Stimulated activated CD4-positive, alpha-beta T cell treated with anti-CD3 and anti-CD28 coated beads, Interleukin-1b, Interleukin-23, amount 100 ng/mL, for 48 hours (primary cell): ENCODE measurements around the gene BCL6.

Source experiments
- DNase-seq: peaks from one replicate; pipeline ENCODE4 v3.0.0-alpha.2; 2020

BCL6 gene

GRCh38 chr3:187745201-187746058 lies at the start of gene BCL6:
Gene BCL6, minus strand, starts transcription at chr3:187745468. Its CDS starts 11,775 bp downstream, at chr3:187733693.
- peak; percentile 89 for DNase-seq

GRCh38 chr3:187794731-187795130 lies 49.5 kb upstream of the BCL6 start:
- DNase-seq: no peak

- no peak for DNase-seq
These were observed 48.4 kb upstream of the BCL6 start for GRCh38 chr3:187793618-187794017.

- DNase-seq: no peak
These were observed 47.3 kb upstream of the BCL6 start for GRCh38 chr3:187792521-187792920.

GRCh38 chr3:187789872-187790271 lies 44.6 kb upstream of the BCL6 start:
- DNase-seq: no peak

GRCh38 chr3:187788984-187789857 lies 44.0 kb upstream of the BCL6 start:
- DNase-seq: no peak

GRCh38 chr3:187783098-187783497 lies 37.8 kb upstream of the BCL6 start:
- DNase-seq: no peak

- DNase-seq: no peak
These were observed 36.7 kb upstream of the BCL6 start for GRCh38 chr3:187782006-187782405.

GRCh38 chr3:187781001-187781400 lies 35.7 kb upstream of the BCL6 start:
- no peak for DNase-seq

GRCh38 chr3:187778726-187779125 lies 33.5 kb upstream of the BCL6 start:
- no peak for DNase-seq

- peak; percentile 51 for DNase-seq
These were observed 32.2 kb upstream of the BCL6 start for GRCh38 chr3:187777331-187777941.

- DNase-seq: no peak
These were observed 30.3 kb upstream of the BCL6 start for GRCh38 chr3:187775549-187775948.

GRCh38 chr3:187774185-187774789 lies 29.0 kb upstream of the BCL6 start:
- no peak for DNase-seq

- no peak for DNase-seq
These were observed 28.2 kb upstream of the BCL6 start for GRCh38 chr3:187773233-187774184.

GRCh38 chr3:187770224-187770623 lies 25.0 kb upstream of the BCL6 start:
- peak; percentile 54 for DNase-seq

- no peak for DNase-seq
These were observed 24.5 kb upstream of the BCL6 start for GRCh38 chr3:187769771-187770170.

GRCh38 chr3:187767266-187768012 lies 22.2 kb upstream of the BCL6 start:
- no peak for DNase-seq

GRCh38 chr3:187765342-187765741 lies 20.1 kb upstream of the BCL6 start:
- DNase-seq: no peak

- no peak for DNase-seq
These were observed 18.8 kb upstream of the BCL6 start for GRCh38 chr3:187763850-187764648.

GRCh38 chr3:187762792-187763191 lies 17.5 kb upstream of the BCL6 start:
- no peak for DNase-seq
